Measurements from ENCODE around the gene CXCR5.

GRCh38 chr11:118928101-118928869 is 44.6 kb downstream of the CXCR5 start:
- TF ChIP-seq EZH2 (IDR thresholded peaks at IDR 0.05): no peak
- no peak for TF ChIP-seq POLR2AphosphoS5 (IDR thresholded peaks at IDR 0.05; ENCODE audit: borderline replicate concordance, low read depth, low read length)
